Measurements from ENCODE around the gene GRHL1.

The GRHL1 gene

DNA sequence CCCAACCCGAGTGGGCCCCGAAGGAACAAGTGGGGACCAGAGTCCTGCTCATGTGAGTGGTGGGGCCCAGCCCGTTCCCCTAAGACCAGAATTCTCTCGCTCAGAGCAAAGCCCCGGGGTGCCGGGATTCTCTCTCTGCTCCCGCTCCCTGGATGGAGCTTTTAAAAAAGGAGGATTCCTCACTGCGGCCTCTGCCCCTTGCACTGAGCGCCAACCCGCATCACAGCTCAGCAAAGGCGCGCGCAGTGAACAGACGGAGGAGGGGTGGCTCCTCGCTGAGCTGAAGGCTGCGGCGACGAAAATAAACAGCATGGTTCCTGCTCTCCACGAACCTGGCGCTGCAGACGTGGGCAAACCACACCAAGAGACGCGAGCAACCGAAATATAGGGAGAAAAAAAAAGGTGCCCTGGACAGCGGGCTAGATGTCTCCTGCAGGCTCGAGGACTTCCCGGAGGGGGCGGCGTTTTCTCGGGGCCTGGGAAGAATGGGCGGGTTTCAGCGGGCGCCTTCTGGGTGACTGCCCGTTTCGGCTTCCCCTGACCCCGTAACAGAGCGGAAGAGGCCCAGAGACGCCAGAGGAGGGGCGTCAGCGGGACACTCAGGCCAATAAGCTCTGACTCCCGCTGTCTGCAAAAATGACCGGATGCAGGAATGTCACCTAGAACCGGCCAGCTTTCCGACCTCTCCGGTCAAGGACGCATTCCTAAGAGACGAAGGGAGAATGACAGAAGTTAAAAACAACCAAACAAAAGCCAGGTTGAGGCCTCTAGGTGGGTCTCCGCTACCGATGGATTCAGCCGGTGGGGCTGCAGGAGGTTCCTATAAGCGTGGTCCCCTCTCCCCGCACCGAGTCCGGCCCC is 91.0 kb downstream of the GRHL1 start:
- no peak for DNase-seq (ENCODE audit: low read depth)

- DNase-seq (ENCODE audit: low read depth): peak; percentile 73
These were observed 91.9 kb downstream of the GRHL1 start, which contains the start of gene KLF11 for GRCh38 chr2:10043256-10043905. KLF11 (plus strand) TSS chr2:10043550; CDS start chr2:10043717, 167 bp downstream.

- DNase-seq (ENCODE audit: low read depth): peak; percentile 96
These were observed 92.6 kb downstream of the GRHL1 start for GRCh38 chr2:10043906-10044601.

- DNase-seq (ENCODE audit: low read depth): no peak
These were observed 94.3 kb downstream of the GRHL1 start for GRCh38 chr2:10045561-10046355.

DNA sequence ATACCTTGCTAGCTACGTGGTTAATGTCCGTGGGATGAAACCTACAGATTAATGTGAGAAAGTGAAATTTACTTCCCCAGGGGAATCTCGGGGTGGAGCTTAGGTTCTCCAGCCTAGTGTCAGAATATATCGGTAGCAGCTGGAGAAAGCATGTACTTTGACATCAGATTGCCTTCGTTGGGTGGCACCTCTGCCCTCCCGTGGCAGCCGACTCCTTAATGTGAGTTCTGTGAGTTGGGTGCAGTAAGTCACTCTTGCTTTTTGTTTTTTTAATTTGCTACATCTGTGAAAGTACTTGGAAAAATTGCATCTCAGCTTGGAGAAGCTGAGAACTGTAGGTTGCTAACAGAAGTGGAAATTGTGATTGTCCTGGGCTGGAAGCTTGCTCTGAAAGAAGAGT is 95.4 kb downstream of the GRHL1 start:
- no peak for DNase-seq (ENCODE audit: low read depth)

- no peak for DNase-seq (ENCODE audit: low read depth)
These were observed 96.4 kb downstream of the GRHL1 start for GRCh38 chr2:10047616-10048500.

GRCh38 chr2:10048501-10049171 is 97.1 kb downstream of the GRHL1 start:
- no peak for DNase-seq (ENCODE audit: low read depth)

All from activated T-cell treated with anti-CD3 and anti-CD28 coated beads for 48 hours (primary cell).